Measurements from ENCODE around the gene EFEMP2.

DNA sequence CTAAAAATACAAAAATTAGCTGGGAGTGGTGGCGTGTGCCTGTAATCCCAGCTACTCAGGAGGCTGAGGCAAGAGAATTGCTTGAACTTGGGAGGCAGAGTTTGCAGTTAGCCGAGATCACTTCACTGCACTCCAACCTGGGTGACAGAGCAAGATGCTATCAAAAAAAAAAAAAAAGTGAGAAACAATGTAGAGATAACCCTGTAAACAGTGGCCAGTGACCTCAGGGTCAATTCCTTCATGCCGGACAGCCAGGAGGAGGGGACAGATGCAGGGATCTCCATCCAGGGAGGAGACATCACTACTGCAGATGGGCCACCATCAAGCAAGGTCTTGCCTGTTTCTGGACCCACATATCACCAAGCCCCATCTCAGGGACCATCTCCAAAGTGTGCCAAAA lies 24.9 kb downstream of the EFEMP2 start:
- TF ChIP-seq, protein P1, sequence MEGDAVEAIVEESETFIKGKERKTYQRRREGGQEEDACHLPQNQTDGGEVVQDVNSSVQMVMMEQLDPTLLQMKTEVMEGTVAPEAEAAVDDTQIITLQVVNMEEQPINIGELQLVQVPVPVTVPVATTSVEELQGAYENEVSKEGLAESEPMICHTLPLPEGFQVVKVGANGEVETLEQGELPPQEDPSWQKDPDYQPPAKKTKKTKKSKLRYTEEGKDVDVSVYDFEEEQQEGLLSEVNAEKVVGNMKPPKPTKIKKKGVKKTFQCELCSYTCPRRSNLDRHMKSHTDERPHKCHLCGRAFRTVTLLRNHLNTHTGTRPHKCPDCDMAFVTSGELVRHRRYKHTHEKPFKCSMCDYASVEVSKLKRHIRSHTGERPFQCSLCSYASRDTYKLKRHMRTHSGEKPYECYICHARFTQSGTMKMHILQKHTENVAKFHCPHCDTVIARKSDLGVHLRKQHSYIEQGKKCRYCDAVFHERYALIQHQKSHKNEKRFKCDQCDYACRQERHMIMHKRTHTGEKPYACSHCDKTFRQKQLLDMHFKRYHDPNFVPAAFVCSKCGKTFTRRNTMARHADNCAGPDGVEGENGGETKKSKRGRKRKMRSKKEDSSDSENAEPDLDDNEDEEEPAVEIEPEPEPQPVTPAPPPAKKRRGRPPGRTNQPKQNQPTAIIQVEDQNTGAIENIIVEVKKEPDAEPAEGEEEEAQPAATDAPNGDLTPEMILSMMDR (conservative IDR thresholded peaks at IDR 0.05; ENCODE audit: low read depth, low read length) = no peak
- TF ChIP-seq EZH2 (IDR thresholded peaks at IDR 0.05; ENCODE audit: borderline replicate concordance, low read depth, low read length, poor library complexity, severe bottlenecking) = no peak

All from A673 (cell line).